GM12801 (cell line): ENCODE measurements around the gene RPL28.

Experiments used
- TF ChIP-seq, protein P1 (sequence below): IDR thresholded peaks from one replicate; pipeline ENCODE4 v1.5.1; 2011; ENCODE audit warnings: control low read depth; ENCODE audit not compliant: insufficient read length; ENCODE audit errors: extremely low read depth

RPL28 gene

GRCh38 chr19:55379174-55379573 lies 6.6 kb upstream of the RPL28 start:
- TF ChIP-seq, protein P1, sequence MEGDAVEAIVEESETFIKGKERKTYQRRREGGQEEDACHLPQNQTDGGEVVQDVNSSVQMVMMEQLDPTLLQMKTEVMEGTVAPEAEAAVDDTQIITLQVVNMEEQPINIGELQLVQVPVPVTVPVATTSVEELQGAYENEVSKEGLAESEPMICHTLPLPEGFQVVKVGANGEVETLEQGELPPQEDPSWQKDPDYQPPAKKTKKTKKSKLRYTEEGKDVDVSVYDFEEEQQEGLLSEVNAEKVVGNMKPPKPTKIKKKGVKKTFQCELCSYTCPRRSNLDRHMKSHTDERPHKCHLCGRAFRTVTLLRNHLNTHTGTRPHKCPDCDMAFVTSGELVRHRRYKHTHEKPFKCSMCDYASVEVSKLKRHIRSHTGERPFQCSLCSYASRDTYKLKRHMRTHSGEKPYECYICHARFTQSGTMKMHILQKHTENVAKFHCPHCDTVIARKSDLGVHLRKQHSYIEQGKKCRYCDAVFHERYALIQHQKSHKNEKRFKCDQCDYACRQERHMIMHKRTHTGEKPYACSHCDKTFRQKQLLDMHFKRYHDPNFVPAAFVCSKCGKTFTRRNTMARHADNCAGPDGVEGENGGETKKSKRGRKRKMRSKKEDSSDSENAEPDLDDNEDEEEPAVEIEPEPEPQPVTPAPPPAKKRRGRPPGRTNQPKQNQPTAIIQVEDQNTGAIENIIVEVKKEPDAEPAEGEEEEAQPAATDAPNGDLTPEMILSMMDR, result no peak

DNA sequence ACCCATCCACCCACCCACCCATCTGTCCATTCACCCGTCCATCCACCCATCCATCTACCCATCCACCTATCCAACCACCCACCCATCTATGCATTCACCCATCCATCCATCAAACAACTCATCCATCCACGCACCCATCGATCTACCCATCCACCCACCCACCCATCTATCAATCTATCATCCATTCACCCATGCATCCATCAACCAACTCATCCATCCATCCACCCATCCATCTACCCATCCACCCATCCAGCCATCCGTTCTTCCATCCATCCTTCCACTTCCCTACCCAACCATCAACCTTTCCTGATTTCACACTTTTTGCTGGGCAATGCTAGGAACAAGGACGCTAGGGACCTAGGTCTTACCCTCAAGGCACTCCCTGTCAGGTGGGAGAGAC lies 3.7 kb upstream of the RPL28 start:
- TF ChIP-seq, protein P1, result no peak

DNA sequence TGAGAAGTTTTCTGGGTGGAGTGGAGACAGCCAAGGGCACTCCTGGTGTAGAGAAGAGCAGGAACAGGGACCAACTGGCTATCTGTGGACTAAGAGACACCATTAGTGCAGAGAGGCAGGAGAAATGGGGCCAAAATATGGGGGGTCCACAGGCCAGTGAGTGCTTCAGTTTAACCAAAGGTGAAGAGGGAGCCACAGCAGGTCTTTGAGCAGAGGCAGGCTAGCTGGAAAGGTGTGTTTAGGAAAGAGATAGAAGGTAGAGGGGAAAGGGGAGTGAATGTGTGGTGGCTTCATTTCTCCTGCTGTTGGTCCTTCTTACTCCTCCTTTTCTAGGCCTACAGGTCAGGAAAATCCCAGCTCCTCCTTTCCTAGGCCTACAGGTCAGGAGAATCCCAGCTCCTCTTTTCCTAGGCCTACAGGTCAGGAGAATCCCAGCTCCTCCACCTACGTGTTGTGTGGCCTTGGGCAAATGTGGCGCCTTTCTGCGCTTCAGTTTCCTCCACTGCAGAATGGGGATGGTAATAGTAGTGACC lies 3.1 kb upstream of the RPL28 start:
- TF ChIP-seq, protein P1, result no peak

DNA sequence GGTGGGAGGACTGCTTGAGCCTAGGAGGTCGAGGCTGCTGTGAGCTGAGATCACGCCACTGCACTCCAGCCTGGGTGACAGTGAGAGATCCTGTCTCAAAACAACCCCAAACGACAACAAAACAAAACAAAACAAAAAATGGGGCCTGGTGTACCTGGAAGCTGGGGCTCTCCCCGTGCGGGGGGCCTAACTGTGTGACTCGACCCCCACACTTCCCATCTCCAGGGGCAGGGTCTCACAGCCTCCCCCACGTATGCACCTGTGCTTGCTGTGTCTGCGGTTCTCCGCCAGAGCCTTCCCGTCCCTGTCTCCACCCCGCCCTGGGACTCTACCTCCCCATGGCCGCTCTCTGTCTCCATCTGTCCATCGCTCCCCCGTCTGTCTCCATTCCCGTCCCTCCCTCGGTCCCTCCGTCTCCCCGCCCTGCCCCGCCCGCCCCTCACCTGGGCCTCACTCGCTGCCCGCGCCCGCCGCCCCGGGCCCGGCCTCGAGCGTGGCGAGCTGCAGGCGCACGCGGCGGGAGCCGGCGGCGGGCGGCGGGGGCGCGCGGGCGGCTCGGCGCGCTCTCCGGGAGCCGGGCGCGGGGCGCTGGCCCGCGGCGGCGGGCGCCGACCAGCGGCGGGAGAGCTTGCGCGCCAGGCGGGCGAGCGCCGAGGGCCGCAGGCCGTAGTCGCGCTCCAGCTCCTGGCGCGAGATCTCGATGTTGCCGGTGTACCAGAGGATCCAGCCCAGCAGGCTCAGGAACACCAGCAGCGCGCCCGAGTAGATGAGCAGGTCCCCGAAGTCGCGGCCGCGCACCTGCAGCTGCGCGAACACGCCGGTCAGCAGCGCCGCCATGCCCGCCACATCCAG lies 2.2 kb upstream of the RPL28 start:
- TF ChIP-seq, protein P1, result no peak

GRCh38 chr19:55384131-55384919 lies 1.4 kb upstream of the RPL28 start, which contains the start of gene TMEM238:
Gene TMEM238, minus strand, starts transcription at chr19:55384292. Its CDS starts 33 bp downstream, at chr19:55384259.
- TF ChIP-seq, protein P1, result no peak

- TF ChIP-seq, protein P1, result no peak
Measured at GRCh38 chr19:55384920-55385723, 610 bp upstream of the RPL28 start.

GRCh38 chr19:55386493-55386971 lies 800 bp downstream of the RPL28 start:
- TF ChIP-seq, protein P1, result no peak
